Ramos (cell line): ENCODE data around the gene DNAH12.
"Not testable (repeated sequence)": the region's sequence is repeated elsewhere in the genome, so short reads cannot be mapped to it uniquely, and the experiment has no call there.

Experiments used
- in situ Hi-C: fragments of 300-500 bp; cut with MboI; formaldehyde crosslinking; loops from one replicate; pipeline ENCODE4 v1.14.3; 2022; ENCODE audit warnings: low sequenced_read_pairs; ENCODE audit not compliant: unreplicated experiment

Gene DNAH12

GRCh38 chr3:57338272-57339070 is 205.7 kb downstream of the DNAH12 start:
- in situ Hi-C loops: not testable (repeated sequence)

GRCh38 chr3:57335283-57335938 is 208.7 kb downstream of the DNAH12 start:
- in situ Hi-C loops: no loop called here

- in situ Hi-C loops: no loop called here
Observed at GRCh38 chr3:57331078-57331610, 213.0 kb downstream of the DNAH12 start.

- in situ Hi-C loops: not testable (repeated sequence)
Observed at GRCh38 chr3:57326498-57326897, 217.6 kb downstream of the DNAH12 start.

- in situ Hi-C loops: no loop called here
Observed at GRCh38 chr3:57314204-57314603, 229.9 kb downstream of the DNAH12 start.

GRCh38 chr3:57309769-57310360 is 234.3 kb downstream of the DNAH12 start:
- in situ Hi-C loops: no loop called here

GRCh38 chr3:57303520-57303919 is 240.6 kb downstream of the DNAH12 start:
- in situ Hi-C loops: not testable (repeated sequence)

GRCh38 chr3:57298041-57298440 is 246.1 kb downstream of the DNAH12 start:
- in situ Hi-C loops: no loop called here

- in situ Hi-C loops: no loop called here
Observed at GRCh38 chr3:57292897-57293526, 251.1 kb downstream of the DNAH12 start.

GRCh38 chr3:57292159-57292896 is 251.8 kb downstream of the DNAH12 start, which contains the start of gene ASB14:
TSS of gene ASB14 (minus strand) at chr3:57292685. CDS start at chr3:57292033, 652 bp downstream.
- in situ Hi-C loops: no loop called here

- in situ Hi-C loops: no loop called here
Observed at GRCh38 chr3:57288403-57288802, 255.7 kb downstream of the DNAH12 start.

- in situ Hi-C loops: no loop called here
Observed at GRCh38 chr3:57287205-57287604, 256.9 kb downstream of the DNAH12 start.

GRCh38 chr3:57283334-57283733 is 260.8 kb downstream of the DNAH12 start:
- in situ Hi-C loops: no loop called here

- in situ Hi-C loops: no loop called here
Observed at GRCh38 chr3:57281715-57282114, 262.4 kb downstream of the DNAH12 start.

GRCh38 chr3:57279685-57280084 is 264.5 kb downstream of the DNAH12 start:
- in situ Hi-C loops: no loop called here

- in situ Hi-C loops: no loop called here
Observed at GRCh38 chr3:57278237-57278636, 265.9 kb downstream of the DNAH12 start.

GRCh38 chr3:57275393-57275792 is 268.8 kb downstream of the DNAH12 start:
- in situ Hi-C loops: no loop called here

GRCh38 chr3:57274845-57275244 is 269.3 kb downstream of the DNAH12 start:
- in situ Hi-C loops: no loop called here

- in situ Hi-C loops: no loop called here
Observed at GRCh38 chr3:57268416-57268815, 275.7 kb downstream of the DNAH12 start.

GRCh38 chr3:57261929-57262328 is 282.2 kb downstream of the DNAH12 start:
- in situ Hi-C loops: no loop called here
